Inferior parietal cortex (tissue), 1 donor: ENCODE measurements around the gene RNPEPL1.

Experiments
- DNase-seq: peaks from one replicate; pipeline ENCODE4 v3.0.0-alpha.2; 2016; ENCODE audit errors: extremely low spot score

Gene RNPEPL1

GRCh38 chr2:240591784-240592183, 23.5 kb downstream of the RNPEPL1 start:
- no peak for DNase-seq

- DNase-seq: no peak
Observed at GRCh38 chr2:240593026-240593702, 24.9 kb downstream of the RNPEPL1 start.

- no peak for DNase-seq
Observed at GRCh38 chr2:240593703-240594451, 25.6 kb downstream of the RNPEPL1 start.

GRCh38 chr2:240594511-240595380, 26.5 kb downstream of the RNPEPL1 start:
- DNase-seq: no peak

GRCh38 chr2:240595381-240596079, 27.2 kb downstream of the RNPEPL1 start:
- no peak for DNase-seq

GRCh38 chr2:240596080-240596460, 27.8 kb downstream of the RNPEPL1 start:
- DNase-seq: no peak

GRCh38 chr2:240596491-240596931, 28.2 kb downstream of the RNPEPL1 start:
- DNase-seq: peak; percentile 53

GRCh38 chr2:240597054-240597418, 28.8 kb downstream of the RNPEPL1 start:
- DNase-seq: no peak

GRCh38 chr2:240597419-240598181, 29.3 kb downstream of the RNPEPL1 start:
- DNase-seq: no peak

- DNase-seq: no peak
Observed at GRCh38 chr2:240598311-240598911, 30.1 kb downstream of the RNPEPL1 start.

GRCh38 chr2:240599141-240599583, 30.9 kb downstream of the RNPEPL1 start:
- DNase-seq: no peak

- no peak for DNase-seq
Observed at GRCh38 chr2:240600451-240600961, 32.2 kb downstream of the RNPEPL1 start.

GRCh38 chr2:240601061-240601830, 33.0 kb downstream of the RNPEPL1 start:
- no peak for DNase-seq

- DNase-seq: no peak
Observed at GRCh38 chr2:240601831-240602160, 33.5 kb downstream of the RNPEPL1 start.

- DNase-seq: no peak
Observed at GRCh38 chr2:240602266-240603050, 34.2 kb downstream of the RNPEPL1 start.

GRCh38 chr2:240603081-240603835, 35.0 kb downstream of the RNPEPL1 start:
- no peak for DNase-seq

GRCh38 chr2:240603846-240604245, 35.6 kb downstream of the RNPEPL1 start:
- no peak for DNase-seq

- peak; percentile 80 for DNase-seq
Observed at GRCh38 chr2:240604291-240604938, 36.1 kb downstream of the RNPEPL1 start.
